Activated naive CD4-positive, alpha-beta T cell treated with anti-CD3 and anti-CD28 coated beads for 36 hours (primary cell): ENCODE data around the gene REEP1. TPM values are rescaled to one million over a fixed set of nuclear protein-coding genes. Genes with fewer than 3 reads are reported as not detected.

Experiments
- CTCF ChIA-PET: fragments of 350-600 bp; sonication (Branson Sonifier 250); formaldehyde crosslinking; loops from one replicate; lab custom pipeline; 2021; ENCODE audit warnings: antibody characterized with exemption; lab: Charles Lee
- DNase-seq: peaks from one replicate; pipeline ENCODE4 v3.0.0-alpha.2; 2020
- H3K27ac Mint-ChIP-seq: one replicate; pipeline ENCODE4 v1.8.0; 2021; ENCODE audit warnings: mild to moderate bottlenecking, mixed read lengths
- H3K27me3 Mint-ChIP-seq: one replicate; pipeline ENCODE4 v1.8.0; 2021; ENCODE audit warnings: low read depth, mixed read lengths
- H3K36me3 Mint-ChIP-seq: one replicate; pipeline ENCODE4 v1.8.0; 2021; ENCODE audit warnings: low read depth, mixed read lengths
- H3K4me1 Mint-ChIP-seq: one replicate; pipeline ENCODE4 v1.8.0; 2021; ENCODE audit warnings: low read depth, mixed read lengths
- H3K4me3 Mint-ChIP-seq: one replicate; pipeline ENCODE4 v1.8.0; 2021; ENCODE audit warnings: mild to moderate bottlenecking, moderate library complexity, mixed read lengths
- H3K9me3 Mint-ChIP-seq: one replicate; pipeline ENCODE4 v1.8.0; 2021; ENCODE audit warnings: mixed read lengths
- intact Hi-C: fragments of 100-400 bp; cut with micrococcal nuclease; formaldehyde crosslinking; loops from one replicate; pipeline ENCODE4 v1.15.1; 2023
- total RNA-seq, 2 experiments: library from RNA; stranded (reverse); gene quantifications; one replicate each; pipeline ENCODE4 v1.2.3, GENCODE V29; 2021

Gene REEP1
- total RNA-seq, 2 experiments from 2014 or later, result 0.19 to 0.37 TPM

DNA sequence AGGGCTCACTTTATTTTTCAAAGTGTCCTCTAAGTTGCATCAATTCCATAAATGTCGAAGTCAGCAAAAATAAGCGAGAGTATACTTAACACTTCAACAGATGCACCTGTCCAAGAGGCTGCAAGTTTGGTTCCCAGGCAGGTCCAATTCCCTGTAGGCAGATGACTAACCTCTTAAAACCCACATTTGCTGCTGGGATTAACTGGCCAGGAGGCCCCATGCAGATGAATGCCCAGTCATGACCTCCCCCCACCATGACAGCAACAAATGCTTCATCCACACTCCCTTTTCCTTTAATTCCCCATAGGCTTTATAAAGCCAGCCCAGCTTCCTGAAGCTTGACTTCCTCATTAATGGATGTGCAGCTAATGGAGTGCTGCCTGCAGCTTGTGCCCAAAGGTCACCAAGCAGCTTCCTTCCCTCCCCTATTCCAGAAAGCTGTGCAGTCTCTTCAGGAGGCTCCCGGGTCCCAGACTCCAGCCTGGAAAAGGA is 35.7 kb downstream of the REEP1 start:
- no peak overlapping the region for H3K4me3 Mint-ChIP-seq
- H3K27me3 Mint-ChIP-seq, result peaks cover 4% of the 10 kb centered on the region
- CTCF ChIA-PET, result no interaction called here
- no peak overlapping the region for H3K27ac Mint-ChIP-seq
- intact Hi-C loops, result no loop called here
- no peaks in the 10 kb centered on the region for H3K36me3 Mint-ChIP-seq
- no peak for DNase-seq
- no peaks in the 10 kb centered on the region for H3K9me3 Mint-ChIP-seq
- no peaks in the 10 kb centered on the region for H3K4me1 Mint-ChIP-seq

DNA sequence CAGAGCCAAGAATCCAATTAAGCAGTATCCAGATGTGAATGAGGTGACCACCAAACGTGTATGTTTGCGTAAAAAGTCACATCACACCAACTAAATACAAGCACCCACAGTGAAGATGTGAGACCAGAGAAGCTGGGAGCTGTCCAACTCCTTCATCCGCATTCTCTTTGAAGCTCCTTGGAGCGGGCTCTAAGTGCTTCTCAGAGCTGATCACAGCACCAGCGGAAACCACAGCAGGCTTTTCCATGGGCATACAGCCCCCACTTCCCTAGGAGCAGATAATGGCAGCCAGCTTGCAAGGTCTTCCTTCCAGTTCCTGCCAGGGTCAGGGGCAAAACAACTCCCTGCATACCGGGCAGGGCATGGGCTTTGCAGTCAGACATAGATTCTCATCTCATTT is 36.4 kb downstream of the REEP1 start:
- H3K27me3 Mint-ChIP-seq, result peaks cover 4% of the 10 kb centered on the region
- intact Hi-C loops, result no loop called here
- H3K27ac Mint-ChIP-seq, result no peak overlapping the region
- no peaks in the 10 kb centered on the region for H3K9me3 Mint-ChIP-seq
- no peak for DNase-seq
- no peaks in the 10 kb centered on the region for H3K4me1 Mint-ChIP-seq
- CTCF ChIA-PET, result no interaction called here
- H3K4me3 Mint-ChIP-seq, result no peak overlapping the region
- H3K36me3 Mint-ChIP-seq, result no peaks in the 10 kb centered on the region

DNA sequence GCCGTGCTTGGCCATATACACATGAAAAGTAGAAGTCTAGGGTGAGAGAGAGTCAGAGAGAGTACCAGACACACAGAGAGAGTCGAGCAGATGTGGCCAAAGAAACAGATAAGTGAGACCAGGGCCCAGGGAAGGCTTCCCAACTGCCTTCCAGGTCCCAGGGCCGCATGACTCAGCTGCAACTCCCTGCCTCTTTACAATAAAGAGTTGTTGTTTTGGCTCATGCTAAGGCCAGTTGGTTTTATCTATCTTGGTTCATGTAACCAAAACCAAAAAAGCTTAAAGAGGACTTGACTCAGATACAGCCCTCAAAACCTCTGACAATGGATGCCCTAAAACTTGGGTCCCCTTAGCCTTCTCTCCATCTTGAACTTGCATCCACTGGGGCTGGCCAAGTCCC is 36.9 kb downstream of the REEP1 start:
- intact Hi-C loops, result no loop called here
- H3K4me3 Mint-ChIP-seq, result no peak overlapping the region
- no peaks in the 10 kb centered on the region for H3K9me3 Mint-ChIP-seq
- CTCF ChIA-PET, result no interaction called here
- H3K27ac Mint-ChIP-seq, result no peak overlapping the region
- DNase-seq, result no peak
- no peaks in the 10 kb centered on the region for H3K4me1 Mint-ChIP-seq
- peaks cover 4% of the 10 kb centered on the region for H3K27me3 Mint-ChIP-seq
- no peaks in the 10 kb centered on the region for H3K36me3 Mint-ChIP-seq

DNA sequence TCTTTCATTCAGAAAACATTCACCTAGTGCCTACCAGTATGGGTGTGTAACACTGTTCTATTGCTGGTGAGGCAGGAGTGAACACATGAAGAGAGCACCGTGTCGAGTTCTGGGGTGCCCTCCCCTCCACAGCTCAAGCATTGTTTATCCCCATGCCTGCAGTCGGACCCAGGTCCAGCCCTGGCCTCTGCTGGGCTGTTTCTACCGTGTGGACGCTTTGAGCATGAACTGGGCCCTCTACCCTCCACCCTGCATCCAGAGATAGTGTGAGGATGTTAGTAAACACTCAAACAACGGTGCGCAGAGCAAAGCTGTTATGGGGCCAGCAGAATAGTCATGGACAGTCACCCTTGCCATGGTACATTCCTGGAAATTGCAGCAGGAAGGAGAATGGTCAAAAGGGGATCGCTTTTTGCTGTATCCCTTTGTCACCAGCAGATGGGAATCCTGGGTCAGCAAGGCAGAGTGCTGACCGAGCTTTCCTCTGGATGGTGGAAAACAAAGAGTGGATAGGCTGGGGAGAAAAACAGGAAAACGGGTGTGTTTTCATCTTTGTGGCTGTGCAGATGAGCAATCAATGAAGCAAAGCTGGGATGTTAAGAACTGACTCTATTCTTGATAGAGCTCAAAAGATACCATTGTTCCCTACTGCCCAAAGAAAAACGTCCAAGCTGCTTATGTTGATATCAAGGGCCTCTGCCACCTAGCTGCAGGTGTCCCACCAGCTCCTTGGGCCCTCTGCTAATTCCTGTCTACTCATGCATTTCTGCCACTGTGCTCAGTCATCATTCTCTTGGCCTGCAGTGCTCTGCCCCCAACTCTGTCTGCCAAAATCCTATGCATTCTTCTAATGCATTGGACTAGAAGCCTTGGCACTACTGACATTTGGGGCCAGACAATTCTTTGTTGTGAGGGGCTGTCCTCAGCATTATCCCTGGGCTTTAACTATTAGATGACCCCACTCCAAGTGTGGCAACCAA is 38.7 kb downstream of the REEP1 start:
- H3K36me3 Mint-ChIP-seq, result no peaks in the 10 kb centered on the region
- intact Hi-C loops, result no loop called here

DNA sequence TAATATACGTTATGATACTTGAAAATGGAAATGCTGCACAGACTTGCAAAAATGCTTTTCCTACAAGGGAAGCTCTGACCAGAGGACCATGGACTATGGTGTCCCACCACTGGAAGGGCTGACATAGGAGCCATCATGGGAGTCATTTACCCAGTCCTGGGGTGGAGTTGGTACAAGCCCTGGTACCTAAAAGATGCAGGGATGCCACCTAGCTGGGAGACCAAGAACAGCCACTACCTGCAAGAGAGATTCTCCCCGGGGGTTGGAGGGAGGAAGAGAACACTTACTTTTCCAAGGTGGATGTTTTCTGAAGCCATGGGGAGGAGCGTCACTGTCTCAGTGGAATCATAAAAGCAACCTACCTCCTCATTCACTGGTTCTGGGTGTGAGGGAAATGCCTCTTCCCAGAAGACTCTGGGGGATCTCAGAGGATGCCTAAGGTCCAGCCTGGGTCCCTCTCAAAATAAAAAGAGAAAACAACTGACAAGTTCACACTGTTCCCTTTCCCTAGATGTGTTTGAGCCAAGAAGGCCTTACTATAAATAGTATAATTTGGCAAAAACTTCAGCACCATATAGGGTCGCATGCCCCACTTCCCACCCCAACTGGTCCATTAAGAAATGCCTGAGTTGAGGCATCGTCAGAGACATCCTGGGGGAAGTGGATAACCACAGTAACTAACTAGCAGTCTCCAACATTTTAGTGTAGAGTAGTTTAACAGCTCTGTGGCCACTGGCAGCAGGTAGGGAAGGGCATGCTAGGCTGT is 39.9 kb downstream of the REEP1 start:
- H3K27me3 Mint-ChIP-seq, result peaks cover 4% of the 10 kb centered on the region
- H3K27ac Mint-ChIP-seq, result no peak overlapping the region
- no peak overlapping the region for H3K4me3 Mint-ChIP-seq
- intact Hi-C loops, result loop anchor here (1.0 kb wide), 1 partner anchor 76 kb away; no protein-coding TSS in a partner anchor
- no peaks in the 10 kb centered on the region for H3K4me1 Mint-ChIP-seq
- peak; percentile 46 for DNase-seq
- no peaks in the 10 kb centered on the region for H3K36me3 Mint-ChIP-seq
- H3K9me3 Mint-ChIP-seq, result no peaks in the 10 kb centered on the region
- CTCF ChIA-PET, result interaction anchor here (1.3 to 1.6 kb wide), 2 partner anchors 13 to 77 kb away, joined by 3 to 7 read pairs; no protein-coding TSS in a partner anchor

More for the DNA sequence above, 38.7 kb downstream of the REEP1 start:
- Mint-ChIP-seq H3K27me3 (peaks cover 4% of the 10 kb centered on the region), H3K9me3 (no peaks in the 10 kb centered on the region), H3K4me1 (no peaks in the 10 kb centered on the region), H3K4me3 (no peak overlapping the region), H3K27ac (no peak overlapping the region)
- CTCF ChIA-PET, result interaction anchor here (0.6 to 1.0 kb wide), 4 partner anchors 74 to 117 kb away, joined by 3 to 5 read pairs (median 3); no protein-coding TSS in a partner anchor
- no peak for DNase-seq

DNA sequence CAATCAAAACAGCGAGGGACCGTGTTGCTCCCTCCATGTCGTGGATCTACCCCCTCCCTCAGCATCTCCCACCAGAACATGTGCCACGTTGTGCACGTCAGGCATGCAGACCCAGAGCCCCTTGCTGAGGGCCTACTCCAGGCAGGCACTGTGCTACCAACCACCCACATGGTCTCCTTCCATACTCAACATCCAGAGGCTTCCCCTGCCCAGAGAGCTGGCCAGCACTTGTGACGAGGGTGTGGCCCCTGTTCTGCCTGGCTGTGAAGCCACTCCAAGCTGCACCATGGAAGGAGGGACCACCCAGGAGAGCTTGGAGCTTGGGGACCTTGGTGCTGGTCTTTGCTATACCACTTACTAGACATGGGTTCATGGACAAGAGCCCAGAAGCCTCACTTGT is 40.5 kb downstream of the REEP1 start:
- CTCF ChIA-PET, result interaction anchor here (1.3 to 1.6 kb wide), 2 partner anchors 13 to 76 kb away, joined by 3 to 7 read pairs; no protein-coding TSS in a partner anchor
- Mint-ChIP-seq H3K9me3 (no peaks in the 10 kb centered on the region), H3K27ac (no peak overlapping the region), H3K4me3 (no peak overlapping the region), H3K27me3 (peaks cover 4% of the 10 kb centered on the region), H3K36me3 (no peaks in the 10 kb centered on the region), H3K4me1 (no peaks in the 10 kb centered on the region)
- intact Hi-C loops, result loop anchor here (1.0 kb wide), 1 partner anchor 76 kb away; no protein-coding TSS in a partner anchor
- no peak for DNase-seq

DNA sequence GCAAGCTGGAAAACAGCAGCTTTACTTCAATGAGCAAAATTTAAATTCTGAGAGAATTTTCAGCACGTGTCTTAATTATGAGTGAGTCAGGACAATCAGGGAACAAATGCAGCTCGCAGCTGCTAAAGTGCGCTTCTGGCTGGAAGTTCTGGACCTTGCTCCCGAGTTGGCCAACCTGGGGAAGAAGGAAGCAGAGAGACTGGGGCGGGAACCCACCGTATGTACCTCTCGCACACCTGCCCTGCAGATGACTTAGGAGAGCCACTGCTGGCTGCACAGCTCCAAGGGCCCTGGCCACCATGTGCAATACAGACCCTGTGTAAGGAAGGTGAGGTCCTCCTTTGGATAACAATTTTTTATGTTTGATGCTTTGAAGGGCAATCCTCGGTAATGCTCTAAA is 42.4 kb downstream of the REEP1 start:
- Mint-ChIP-seq H3K27me3 (peaks cover 4% of the 10 kb centered on the region), H3K4me1 (no peaks in the 10 kb centered on the region), H3K9me3 (no peaks in the 10 kb centered on the region), H3K27ac (no peak overlapping the region), H3K4me3 (no peak overlapping the region), H3K36me3 (no peaks in the 10 kb centered on the region)
- DNase-seq, result no peak
- CTCF ChIA-PET, result interaction anchor here (1.0 to 2.0 kb wide), 2 partner anchors 72 to 74 kb away, joined by 3 to 7 read pairs; no protein-coding TSS in a partner anchor
- intact Hi-C loops, result no loop called here

DNA sequence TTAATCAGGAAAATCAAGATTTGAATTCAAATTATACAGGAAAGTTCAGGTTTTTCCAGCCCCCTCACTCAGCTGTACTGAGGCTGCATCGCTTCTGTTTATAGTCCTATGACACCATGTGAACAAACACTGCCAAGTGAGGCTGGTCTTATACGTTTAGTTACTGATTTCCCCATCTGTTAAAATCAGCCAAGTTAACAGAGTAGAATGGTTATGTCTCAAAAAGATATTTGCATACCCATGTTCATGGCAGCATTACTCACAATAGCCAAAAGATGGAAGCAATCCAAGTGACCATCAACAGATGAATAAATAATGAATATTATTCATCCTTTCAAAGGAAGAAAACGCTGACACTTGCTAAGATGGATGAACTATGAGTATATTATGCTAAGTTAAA is 43.8 kb downstream of the REEP1 start:
- no peaks in the 10 kb centered on the region for H3K9me3 Mint-ChIP-seq
- DNase-seq, result no peak
- no peaks in the 10 kb centered on the region for H3K36me3 Mint-ChIP-seq
- H3K27ac Mint-ChIP-seq, result no peak overlapping the region
- peaks cover 4% of the 10 kb centered on the region for H3K27me3 Mint-ChIP-seq
- intact Hi-C loops, result no loop called here
- CTCF ChIA-PET, result no interaction called here
- no peaks in the 10 kb centered on the region for H3K4me1 Mint-ChIP-seq
- H3K4me3 Mint-ChIP-seq, result no peak overlapping the region

DNA sequence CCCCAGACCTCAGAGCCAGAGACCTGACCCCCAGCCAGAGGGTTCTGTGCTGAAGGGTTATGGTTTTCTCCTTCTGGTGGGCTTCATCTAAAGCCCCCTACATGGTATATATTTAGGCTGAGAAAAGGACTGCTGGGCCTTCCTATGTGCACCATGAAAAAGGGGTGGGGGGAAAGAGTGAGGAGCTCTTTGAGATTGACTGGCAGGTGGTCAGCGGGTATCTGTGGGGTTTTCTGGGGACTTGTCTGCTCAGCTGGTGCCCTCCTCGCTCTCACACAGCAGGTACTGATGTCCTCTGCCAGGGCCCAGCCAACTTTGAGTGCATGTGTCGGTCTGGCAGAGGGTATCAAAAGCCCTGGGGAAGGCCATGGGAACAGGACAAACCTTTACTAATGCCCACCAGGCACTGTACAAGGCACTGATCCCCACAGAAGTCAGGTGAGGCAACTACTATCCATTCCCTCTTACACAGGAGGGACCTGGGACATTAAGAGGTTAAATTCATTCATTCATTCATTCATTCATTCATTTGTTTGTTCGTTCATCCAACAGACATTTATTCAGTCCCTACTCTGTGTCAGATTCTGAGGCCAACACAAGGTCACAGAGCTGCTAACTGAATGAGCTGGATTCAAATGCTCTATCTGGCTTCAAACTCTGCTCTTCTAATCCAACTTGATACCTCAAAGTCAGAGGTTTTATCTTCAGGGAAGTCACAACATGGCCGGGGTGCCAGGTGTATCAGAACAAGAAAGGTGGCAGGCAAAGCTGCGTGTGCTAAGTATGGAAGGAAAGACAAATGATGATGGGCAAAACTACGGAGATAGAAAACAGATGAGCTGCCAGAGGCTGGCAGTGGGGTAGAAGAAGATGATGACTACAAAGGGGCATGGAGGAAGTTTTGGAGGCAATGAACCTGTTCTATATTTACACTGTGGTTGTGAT is 44.6 kb downstream of the REEP1 start:
- intact Hi-C loops, result no loop called here
- H3K36me3 Mint-ChIP-seq, result no peaks in the 10 kb centered on the region
- H3K4me3 Mint-ChIP-seq, result no peak overlapping the region
- no peaks in the 10 kb centered on the region for H3K4me1 Mint-ChIP-seq
- CTCF ChIA-PET, result no interaction called here
- H3K9me3 Mint-ChIP-seq, result no peaks in the 10 kb centered on the region
- DNase-seq, result no peak
- H3K27ac Mint-ChIP-seq, result no peak overlapping the region
- peaks cover 4% of the 10 kb centered on the region for H3K27me3 Mint-ChIP-seq

DNA sequence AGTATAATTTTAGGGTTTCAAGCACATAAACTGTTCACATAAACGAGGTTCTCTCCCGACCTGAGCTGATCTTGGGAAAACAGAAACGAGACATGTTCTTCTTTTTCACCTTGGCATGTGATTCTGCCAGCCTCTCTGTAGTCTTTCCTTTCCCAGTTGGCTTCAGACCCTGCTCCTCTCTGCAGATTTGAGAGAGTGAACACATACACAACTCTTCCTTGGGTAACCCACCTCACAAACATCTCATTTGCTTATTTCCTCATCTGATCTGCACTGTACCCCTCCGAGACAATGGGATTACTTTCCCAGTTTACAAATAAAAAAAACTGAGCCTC is 46.1 kb downstream of the REEP1 start:
- intact Hi-C loops, result no loop called here
- CTCF ChIA-PET, result no interaction called here
- H3K36me3 Mint-ChIP-seq, result no peaks in the 10 kb centered on the region
- H3K27me3 Mint-ChIP-seq, result peaks cover 1% of the 10 kb centered on the region
- no peak overlapping the region for H3K4me3 Mint-ChIP-seq
- no peaks in the 10 kb centered on the region for H3K9me3 Mint-ChIP-seq
- H3K27ac Mint-ChIP-seq, result no peak overlapping the region
- DNase-seq, result no peak
- no peaks in the 10 kb centered on the region for H3K4me1 Mint-ChIP-seq

DNA sequence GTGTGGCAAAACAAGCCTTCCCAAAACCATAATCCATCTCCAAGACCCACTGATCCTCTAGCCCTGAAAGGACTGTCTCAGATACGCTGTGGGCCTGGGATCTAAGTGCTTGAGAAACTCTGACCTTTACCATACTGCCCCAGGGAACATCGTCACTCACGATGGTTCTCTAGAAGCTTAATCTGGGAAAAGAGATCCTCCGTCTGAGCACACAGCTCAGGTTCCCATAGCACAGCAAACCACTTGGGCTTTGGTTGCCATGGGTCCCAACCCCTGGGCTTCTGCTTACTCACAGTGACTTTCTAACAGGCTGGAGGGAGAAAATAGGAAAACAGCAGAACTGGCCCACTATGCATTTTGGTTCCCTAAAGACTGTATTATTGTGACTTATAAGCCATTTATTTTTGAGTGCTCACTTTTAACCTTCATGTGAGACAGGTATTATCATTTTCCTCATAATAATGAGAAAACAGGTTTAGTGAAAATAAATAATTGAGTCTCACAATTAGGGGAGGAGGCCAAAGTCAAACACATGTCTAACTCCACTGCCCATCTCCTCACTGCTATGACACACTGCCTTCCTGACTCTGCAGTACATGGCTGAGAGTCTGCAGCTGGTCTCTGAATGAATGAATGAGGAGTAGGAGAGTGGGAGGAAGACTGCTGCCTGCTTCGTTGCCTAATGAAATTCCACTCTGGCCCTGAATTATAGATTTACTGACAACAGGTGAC is 46.7 kb downstream of the REEP1 start:
- Mint-ChIP-seq H3K27me3 (peaks cover 1% of the 10 kb centered on the region), H3K4me3 (no peak overlapping the region), H3K4me1 (no peaks in the 10 kb centered on the region), H3K36me3 (no peaks in the 10 kb centered on the region), H3K27ac (no peak overlapping the region), H3K9me3 (no peaks in the 10 kb centered on the region)
- CTCF ChIA-PET, result interaction anchor here (1.2 kb wide), 1 partner anchor 75 kb away, joined by 3 read pairs; no protein-coding TSS in a partner anchor
- intact Hi-C loops, result no loop called here
- DNase-seq, result no peak
